ENCODE data around the gene NOXA1.

Gene NOXA1

GRCh38 chr9:137482094-137482781, 59.0 kb downstream of the NOXA1 start:
- DNase-seq (ENCODE audit: insufficient read length, low spot score) (no peak), FAIRE-seq (no peak)
- no peak for TF ChIP-seq TAF1 (IDR thresholded peaks at IDR 0.05; ENCODE audit: low read depth, low read length)
- no peak for TF ChIP-seq POLR2A (IDR thresholded peaks at IDR 0.05; ENCODE audit: low read depth, low read length)
- TF ChIP-seq POU2F2 (IDR thresholded peaks at IDR 0.05; ENCODE audit: low read depth, low read length): no peak
- TF ChIP-seq SPI1 (IDR thresholded peaks at IDR 0.05; ENCODE audit: low read depth, low read length): no peak
- TF ChIP-seq POLR2AphosphoS5 (IDR thresholded peaks at IDR 0.05; ENCODE audit: low read depth, low read length): no peak
- no peak for TF ChIP-seq PAX5 (IDR thresholded peaks at IDR 0.05; ENCODE audit: insufficient read depth, low read length, severe bottlenecking)

All from GM12891 (cell line).